Breast epithelium (tissue), 4 donors: Measurements from ENCODE around the gene NIPAL3. TPM values are rescaled to one million over a fixed set of nuclear protein-coding genes. Genes with fewer than 3 reads are reported as not detected.

Experiments
- DNase-seq, 2 donors: peaks; one replicate each; pipeline ENCODE4 v3.0.0-alpha.2; 2019; ENCODE audit warnings: low spot score in 2 of 2
- H3K27ac ChIP-seq, 2 donors: fragments of 200-600 bp; sonication (generic) in 1 of 2; one replicate each; pipeline ENCODE4 v1.5.1; 2016 to 2019; ENCODE audit warnings: mild to moderate bottlenecking in 1 of 2
- H3K27me3 ChIP-seq, 2 donors: fragments of 200-600 bp; sonication (generic) in 1 of 2; one replicate each; pipeline versions ENCODE4 v1.5.1 to v1.6.0; 2017 to 2019; ENCODE audit warnings: control low read depth in 1 of 2, mild to moderate bottlenecking in 1 of 2
- H3K36me3 ChIP-seq: fragments of 200-600 bp; one replicate; pipeline ENCODE4 v1.5.1; 2019
- H3K4me1 ChIP-seq, 2 donors: fragments of 200-600 bp; sonication (generic); one replicate each; pipeline ENCODE4 v1.5.1; 2016 to 2019; ENCODE audit warnings: control low read depth in 1 of 2
- H3K4me3 ChIP-seq, 3 donors: fragments of 200-600 bp; sonication (generic); 1 replicate in 2 of 3; 2 replicates in 1 of 3; pipeline ENCODE4 v1.5.1; 2016 to 2019; ENCODE audit warnings: mild to moderate bottlenecking in 3 of 3, moderate library complexity in 2 of 3
- H3K9me3 ChIP-seq, 2 donors: fragments of 200-600 bp; sonication (generic) in 1 of 2; one replicate each; pipeline ENCODE4 v1.5.1; 2016 to 2019; ENCODE audit warnings: control low read depth in 1 of 2
- CTCF ChIP-seq, 3 donors: fragments of 450-650 bp; IDR thresholded peaks; one replicate each; pipeline ENCODE4 v1.5.1; 2016 to 2017; ENCODE audit warnings: antibody characterized with exemption in 3 of 3, mild to moderate bottlenecking in 3 of 3, moderate library complexity in 3 of 3
- POLR2A ChIP-seq: fragments of 450-650 bp; IDR thresholded peaks from one replicate; pipeline ENCODE4 v1.6.1; 2016; ENCODE audit warnings: antibody characterized with exemption, mild to moderate bottlenecking, moderate library complexity
- POLR2AphosphoS5 ChIP-seq, 3 donors: sonication (generic); formaldehyde crosslinking; IDR thresholded peaks; one replicate each; pipeline ENCODE4 v1.6.1; 2017; ENCODE audit warnings: antibody characterized with exemption in 3 of 3
- intact Hi-C: fragments of 100-400 bp; cut with DNase I; formaldehyde crosslinking; loops from one replicate; pipeline ENCODE4 v1.15.1; 2023; ENCODE audit warnings: low total_unique reads
- total RNA-seq, 3 donors: library from RNA; depleted of rRNA; stranded (reverse); fragments of >200 nt; gene quantifications; one replicate each; pipeline ENCODE4 v1.1.0, GENCODE V29; 2016

Gene NIPAL3
- total RNA-seq, 3 donors from 2014 or later, result 13.4 to 67.6 (median 28.5) TPM

- no peak for TF ChIP-seq POLR2A
- TF ChIP-seq POLR2AphosphoS5 (IDR thresholded peaks at IDR 0.05), result no peak
- TF ChIP-seq CTCF (IDR thresholded peaks at IDR 0.05), result no peak
- peak in 1 of 2 donors; percentile 44 for DNase-seq
- peak overlapping the region; percentile 65 to 75 (median 67) for H3K4me3 ChIP-seq
- H3K4me1 ChIP-seq, result peaks cover 6 to 8% of the 10 kb centered on the region in 2 donors
- no peaks in the 10 kb centered on the region for H3K27me3 ChIP-seq
- no peaks in the 10 kb centered on the region for H3K9me3 ChIP-seq
- intact Hi-C loops, result no loop called here
- peak overlapping the region; percentile 56 to 82 for H3K27ac ChIP-seq
- no peaks in the 10 kb centered on the region for H3K36me3 ChIP-seq
Measured at GRCh38 chr1:24415910-24416665, 486 bp downstream of the NIPAL3 start.

- TF ChIP-seq POLR2AphosphoS5 (IDR thresholded peaks at IDR 0.05) (no peak), POLR2A (no peak), CTCF (IDR thresholded peaks at IDR 0.05) (no peak)
- H3K27me3 ChIP-seq, result no peaks in the 10 kb centered on the region
- peak overlapping the region in 2 of 3 donors; percentile 67 to 75 for H3K4me3 ChIP-seq
- intact Hi-C loops, result no loop called here
- no peaks in the 10 kb centered on the region for H3K9me3 ChIP-seq
- H3K36me3 ChIP-seq, result no peaks in the 10 kb centered on the region
- H3K4me1 ChIP-seq, result peaks cover 6 to 8% of the 10 kb centered on the region in 2 donors
- DNase-seq, result no peak
- peak overlapping the region; percentile 56 to 82 for H3K27ac ChIP-seq
Measured at GRCh38 chr1:24416666-24417391, 1.2 kb downstream of the NIPAL3 start.

DNA sequence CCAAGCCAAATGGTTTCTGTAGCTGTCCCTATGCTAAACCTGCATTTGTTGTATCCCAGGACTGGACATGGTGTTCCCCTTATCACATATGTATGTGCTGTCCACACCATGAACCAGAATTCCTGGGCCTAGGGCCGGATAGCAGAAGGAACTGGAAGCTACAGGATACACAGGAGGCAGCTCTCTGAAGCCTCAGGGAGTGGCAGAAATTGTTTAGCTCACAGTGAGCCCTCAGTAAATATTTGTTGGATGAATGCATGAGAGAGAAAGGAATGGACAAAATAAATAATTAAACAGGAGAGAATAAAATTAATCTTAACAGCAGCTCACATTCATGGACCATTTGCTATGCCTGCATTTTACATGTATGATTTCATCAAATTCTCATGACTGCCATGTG is 2.1 kb downstream of the NIPAL3 start:
- Histone ChIP-seq H3K9me3 (no peaks in the 10 kb centered on the region), H3K4me1 (peaks cover 6 to 8% of the 10 kb centered on the region in 2 donors), H3K27me3 (no peaks in the 10 kb centered on the region), H3K36me3 (no peaks in the 10 kb centered on the region), H3K27ac (peak overlapping the region; percentile 56 to 82), H3K4me3 (peak overlapping the region in 1 of 3 donors; percentile 75)
- intact Hi-C loops, result no loop called here
- TF ChIP-seq CTCF (IDR thresholded peaks at IDR 0.05) (no peak), POLR2A (no peak), POLR2AphosphoS5 (IDR thresholded peaks at IDR 0.05) (no peak)
- no peak for DNase-seq

GRCh38 chr1:24418898-24419628 is 3.5 kb downstream of the NIPAL3 start:
- Histone ChIP-seq H3K9me3 (no peaks in the 10 kb centered on the region), H3K27me3 (no peaks in the 10 kb centered on the region), H3K4me1 (peaks cover 6 to 8% of the 10 kb centered on the region in 2 donors), H3K36me3 (no peaks in the 10 kb centered on the region), H3K4me3 (no peak overlapping the region), H3K27ac (peak overlapping the region; percentile 80 to 82)
- TF ChIP-seq CTCF (IDR thresholded peaks at IDR 0.05) (no peak), POLR2AphosphoS5 (IDR thresholded peaks at IDR 0.05) (peak in 1 of 3 donors; percentile 26), POLR2A (no peak)
- DNase-seq, result peak; percentile 67 to 80
- intact Hi-C loops, result no loop called here
